Mucosa of descending colon (tissue), 3 donors: Measurements from ENCODE around the gene TOPBP1. TPM values are rescaled to one million over a fixed set of nuclear protein-coding genes. Genes with fewer than 3 reads are reported as not detected.
A peak's percentile ranks its signal among the peaks of the same experiment; 100 is the strongest.
"Not testable (repeated sequence)": the region's sequence is repeated elsewhere in the genome, so short reads cannot be mapped to it uniquely, and the experiment has no call there.

Experiments
- ATAC-seq: fragments of 200-7000 bp; cut with Tn5 transposase; one replicate; pipeline ENCODE4 v1.9.1; 2020; ENCODE audit warnings: mild to moderate bottlenecking, moderate library complexity
- DNase-seq, 3 donors: peaks; one replicate each; pipeline ENCODE4 v3.0.0-alpha.2; 2020
- H3K36me3 ChIP-seq: fragments of 200-600 bp; one replicate; pipeline ENCODE4 v1.8.0; 2021; ENCODE audit warnings: low read depth, mild to moderate bottlenecking
- H3K4me1 ChIP-seq: fragments of 200-600 bp; one replicate; pipeline ENCODE4 v1.8.0; 2021; ENCODE audit warnings: low read depth, mild to moderate bottlenecking
- H3K4me3 ChIP-seq: fragments of 200-600 bp; one replicate; pipeline ENCODE4 v1.8.0; 2021; ENCODE audit warnings: mild to moderate bottlenecking
- H3K9me3 ChIP-seq: fragments of 200-600 bp; one replicate; pipeline ENCODE4 v1.8.0; 2021; ENCODE audit warnings: mild to moderate bottlenecking
- CTCF ChIP-seq: fragments of 200-600 bp; IDR thresholded peaks from one replicate; pipeline ENCODE4 v1.8.0; 2022; ENCODE audit warnings: antibody characterized with exemption, mild to moderate bottlenecking
- intact Hi-C, 2 donors: fragments of 100-400 bp; cut with DNase I in 1 of 2; cut with micrococcal nuclease in 1 of 2; formaldehyde crosslinking; loops; one replicate each; pipeline versions ENCODE4 v1.11.0 to v1.11.1; 2022; cut with DNase I, micrococcal nuclease
- total RNA-seq, 3 donors: library from RNA; stranded (reverse); fragmentation: NEBNext Ultra II Directional in 2 of 3; extraction: Animal tissue kit (Norgen Biotek cat#: 25700) in 2 of 3; gene quantifications; one replicate each; pipeline versions ENCODE4 v1.2.1 to v1.2.4, GENCODE V29; 2021 to 2023
- donor health status: DM: no; HTN: no; CAD: no; lungs with moderate emphysema.
- donor health status: DM: no; HTN: no; CAD: no.
- donor health status: DM: no; HTN: yes; CAD: no.

The TOPBP1 gene
- total RNA-seq, 3 donors from 2014 or later: 22.8 to 31.7 (median 23.9) TPM

GRCh38 chr3:133670525-133670995, 8.8 kb upstream of the TOPBP1 start:
- no peak for DNase-seq
- Histone ChIP-seq H3K36me3 (no peaks in the 10 kb centered on the region), H3K9me3 (no peaks in the 10 kb centered on the region), H3K4me1 (no peaks in the 10 kb centered on the region), H3K4me3 (no peak overlapping the region)
- ATAC-seq: no peak
- TF ChIP-seq CTCF: no peak
- intact Hi-C loops: no loop called here

- no peak for TF ChIP-seq CTCF
- no peak for ATAC-seq
- no peak for DNase-seq
- no peaks in the 10 kb centered on the region for H3K36me3 ChIP-seq
- no peaks in the 10 kb centered on the region for H3K4me1 ChIP-seq
- H3K9me3 ChIP-seq: no peaks in the 10 kb centered on the region
- intact Hi-C loops: no loop called here
- no peak overlapping the region for H3K4me3 ChIP-seq
Measured at GRCh38 chr3:133669949-133670524, 8.3 kb upstream of the TOPBP1 start.

DNA sequence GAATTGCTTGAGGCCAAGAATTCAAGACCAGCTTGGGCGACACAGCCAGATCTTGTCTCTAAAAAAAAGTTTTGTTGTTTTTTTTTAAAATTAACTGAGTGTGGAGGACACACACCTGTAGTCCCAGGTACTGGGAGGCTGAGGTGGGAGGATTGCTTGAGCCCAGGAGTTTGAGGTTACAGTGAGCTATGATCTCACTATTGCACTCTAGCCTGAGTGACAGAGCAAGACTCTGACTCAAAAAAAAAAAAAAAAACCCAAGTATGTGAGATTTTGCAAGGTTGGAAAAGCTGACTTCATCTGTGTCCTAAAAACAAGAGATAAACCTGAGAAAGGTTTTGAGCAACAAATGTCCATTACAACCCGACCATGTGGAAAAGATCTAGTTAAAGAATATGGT, 5.4 kb upstream of the TOPBP1 start:
- intact Hi-C loops: no loop called here
- ATAC-seq: no peak
- no peaks in the 10 kb centered on the region for H3K9me3 ChIP-seq
- no peak overlapping the region for H3K4me3 ChIP-seq
- no peaks in the 10 kb centered on the region for H3K36me3 ChIP-seq
- peaks cover 7% of the 10 kb centered on the region for H3K4me1 ChIP-seq
- no peak for TF ChIP-seq CTCF
- DNase-seq: no peak

DNA sequence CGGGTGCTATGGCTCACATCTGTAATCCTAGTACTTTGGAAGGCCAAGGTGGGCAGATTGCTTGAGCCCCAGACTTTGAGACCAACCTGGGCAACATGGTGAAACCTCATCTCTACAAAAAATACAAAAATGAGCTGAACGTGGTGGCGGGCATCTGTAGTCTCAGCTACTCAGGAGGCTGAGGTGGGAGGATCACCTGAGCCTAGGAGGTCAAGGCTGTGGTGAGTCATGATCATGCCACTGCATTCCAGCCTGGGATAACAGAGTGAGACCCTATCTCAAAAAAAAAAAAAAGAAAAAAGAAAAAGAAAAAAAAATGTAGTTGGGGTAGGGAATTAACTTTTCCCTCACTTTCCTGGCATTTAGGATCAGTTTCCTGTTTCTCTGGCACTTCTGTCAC, 3.4 kb upstream of the TOPBP1 start:
- H3K4me1 ChIP-seq: peaks cover 14% of the 10 kb centered on the region
- H3K36me3 ChIP-seq, H3K4me3 ChIP-seq, ATAC-seq, intact Hi-C loops, DNase-seq, H3K9me3 ChIP-seq: not testable (repeated sequence)

DNA sequence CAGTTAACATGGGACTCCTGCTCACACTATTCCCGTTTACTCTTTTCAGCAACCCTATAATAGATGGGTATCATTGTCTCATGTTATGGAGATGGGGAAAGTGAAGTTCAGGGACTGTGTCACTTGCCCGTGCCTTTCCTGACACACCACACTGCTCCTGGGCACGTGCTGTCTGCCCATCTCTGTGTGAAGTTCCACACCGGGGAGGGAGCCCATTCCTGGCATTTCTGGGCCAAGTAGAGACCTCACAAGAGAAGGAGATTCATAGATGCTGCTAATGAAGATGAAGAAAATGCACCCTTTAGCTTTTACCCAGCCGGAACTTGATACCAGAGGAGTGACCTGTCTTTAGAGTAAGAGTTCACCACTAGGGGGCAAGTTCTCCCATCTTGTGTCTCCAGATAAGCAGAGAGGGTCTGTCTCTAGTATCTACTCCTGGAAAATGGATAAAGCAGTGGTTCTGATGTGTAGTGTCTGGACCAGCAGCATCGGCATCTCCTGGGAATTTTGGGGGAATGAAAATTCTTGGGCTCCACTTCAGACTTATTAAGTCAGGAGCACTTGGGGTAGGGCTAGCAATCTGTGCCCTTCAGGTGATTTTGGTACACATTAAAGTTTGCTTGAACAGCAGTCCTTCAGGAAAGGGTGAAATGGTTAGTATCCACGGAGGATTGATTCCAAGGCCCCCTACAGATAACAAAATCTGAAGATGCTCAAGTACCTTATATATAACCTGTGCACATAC, 2.0 kb upstream of the TOPBP1 start:
- ATAC-seq (peak; percentile 51), DNase-seq (peak in 1 of 3 donors; percentile 41)
- peak; percentile 38 for TF ChIP-seq CTCF
- peaks cover 14% of the 10 kb centered on the region for H3K4me1 ChIP-seq
- H3K36me3 ChIP-seq: no peaks in the 10 kb centered on the region
- intact Hi-C loops: no loop called here
- H3K4me3 ChIP-seq: no peak overlapping the region
- no peaks in the 10 kb centered on the region for H3K9me3 ChIP-seq

GRCh38 chr3:133662278-133662651, 524 bp upstream of the TOPBP1 start:
- no peak for TF ChIP-seq CTCF
- intact Hi-C loops: no loop called here
- peak in 1 of 3 donors; percentile 11 for DNase-seq
- peaks cover 14% of the 10 kb centered on the region for H3K4me1 ChIP-seq
- H3K4me3 ChIP-seq: peak overlapping the region; percentile 87
- no peaks in the 10 kb centered on the region for H3K36me3 ChIP-seq
- peak; percentile 76 for ATAC-seq
- no peaks in the 10 kb centered on the region for H3K9me3 ChIP-seq
